Measurements from ENCODE around the gene COA6. TPM values are rescaled to one million over a fixed set of nuclear protein-coding genes. Genes with fewer than 3 reads are reported as not detected.

The COA6 gene
- total RNA-seq, 1 donor = 20.3 TPM

GRCh38 chr1:234369033-234369430 is 4.2 kb upstream of the COA6 start:
- Histone ChIP-seq H3K4me3 (ENCODE audit: insufficient read depth, low read length) (no peak overlapping the region), H3K4me2 (ENCODE audit: insufficient read depth, low read length) (no peak overlapping the region), H3K36me3 (ENCODE audit: insufficient read depth, low read length) (no peaks in the 10 kb centered on the region), H3K27ac (ENCODE audit: low read depth, low read length) (no peak overlapping the region), H3K4me1 (ENCODE audit: insufficient read depth, low read length) (peaks cover 11% of the 10 kb centered on the region), H4K20me1 (ENCODE audit: insufficient read depth, low read length) (no peaks in the 10 kb centered on the region), H3K79me2 (ENCODE audit: insufficient read depth, low read length) (peaks cover 10% of the 10 kb centered on the region), H3K9me3 (ENCODE audit: low read depth, low read length) (no peaks in the 10 kb centered on the region), H3K27me3 (ENCODE audit: insufficient read depth, low read length) (peaks cover 2% of the 10 kb centered on the region), H2AFZ (ENCODE audit: low read length) (no peak overlapping the region)
- TF ChIP-seq, protein P1, sequence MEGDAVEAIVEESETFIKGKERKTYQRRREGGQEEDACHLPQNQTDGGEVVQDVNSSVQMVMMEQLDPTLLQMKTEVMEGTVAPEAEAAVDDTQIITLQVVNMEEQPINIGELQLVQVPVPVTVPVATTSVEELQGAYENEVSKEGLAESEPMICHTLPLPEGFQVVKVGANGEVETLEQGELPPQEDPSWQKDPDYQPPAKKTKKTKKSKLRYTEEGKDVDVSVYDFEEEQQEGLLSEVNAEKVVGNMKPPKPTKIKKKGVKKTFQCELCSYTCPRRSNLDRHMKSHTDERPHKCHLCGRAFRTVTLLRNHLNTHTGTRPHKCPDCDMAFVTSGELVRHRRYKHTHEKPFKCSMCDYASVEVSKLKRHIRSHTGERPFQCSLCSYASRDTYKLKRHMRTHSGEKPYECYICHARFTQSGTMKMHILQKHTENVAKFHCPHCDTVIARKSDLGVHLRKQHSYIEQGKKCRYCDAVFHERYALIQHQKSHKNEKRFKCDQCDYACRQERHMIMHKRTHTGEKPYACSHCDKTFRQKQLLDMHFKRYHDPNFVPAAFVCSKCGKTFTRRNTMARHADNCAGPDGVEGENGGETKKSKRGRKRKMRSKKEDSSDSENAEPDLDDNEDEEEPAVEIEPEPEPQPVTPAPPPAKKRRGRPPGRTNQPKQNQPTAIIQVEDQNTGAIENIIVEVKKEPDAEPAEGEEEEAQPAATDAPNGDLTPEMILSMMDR (IDR thresholded peaks at IDR 0.05; ENCODE audit: extremely low read depth, low read depth, low read length) = no peak
- DNase-seq (ENCODE audit: insufficient read length, low spot score, missing footprints) = no peak

DNA sequence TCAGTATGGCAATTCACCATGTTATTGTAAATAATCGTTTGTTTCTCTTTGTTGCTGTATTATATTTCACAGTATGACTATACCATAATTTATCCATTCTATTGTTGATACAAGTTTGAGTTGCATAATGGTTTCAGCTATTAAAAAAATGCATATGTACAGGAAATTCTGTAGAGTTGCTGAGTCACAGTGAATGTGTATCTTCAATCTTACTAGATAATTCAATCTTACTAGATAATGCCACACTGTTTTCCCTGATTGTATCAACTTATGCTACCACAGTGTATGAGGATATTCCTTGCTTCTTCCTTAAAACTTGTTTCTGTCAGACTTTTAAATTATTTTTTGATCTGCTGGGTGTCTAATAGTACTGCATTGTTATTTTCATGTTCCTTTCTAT is 3.5 kb upstream of the COA6 start:
- no peaks in the 10 kb centered on the region for H3K9me3 ChIP-seq (ENCODE audit: low read depth, low read length)
- H3K36me3 ChIP-seq (ENCODE audit: insufficient read depth, low read length) = no peaks in the 10 kb centered on the region
- no peak overlapping the region for H2AFZ ChIP-seq (ENCODE audit: low read length)
- no peak for DNase-seq (ENCODE audit: insufficient read length, low spot score, missing footprints)
- peaks cover 18% of the 10 kb centered on the region for H3K4me1 ChIP-seq (ENCODE audit: insufficient read depth, low read length)
- H4K20me1 ChIP-seq (ENCODE audit: insufficient read depth, low read length) = no peaks in the 10 kb centered on the region
- no peaks in the 10 kb centered on the region for H3K27me3 ChIP-seq (ENCODE audit: insufficient read depth, low read length)
- H3K79me2 ChIP-seq (ENCODE audit: insufficient read depth, low read length) = peaks cover 17% of the 10 kb centered on the region
- peak overlapping the region; percentile 9 for H3K4me2 ChIP-seq (ENCODE audit: insufficient read depth, low read length)
- no peak overlapping the region for H3K4me3 ChIP-seq (ENCODE audit: insufficient read depth, low read length)
- H3K27ac ChIP-seq (ENCODE audit: low read depth, low read length) = no peak overlapping the region
- TF ChIP-seq, protein P1 (IDR thresholded peaks at IDR 0.05; ENCODE audit: extremely low read depth, low read depth, low read length) = no peak

DNA sequence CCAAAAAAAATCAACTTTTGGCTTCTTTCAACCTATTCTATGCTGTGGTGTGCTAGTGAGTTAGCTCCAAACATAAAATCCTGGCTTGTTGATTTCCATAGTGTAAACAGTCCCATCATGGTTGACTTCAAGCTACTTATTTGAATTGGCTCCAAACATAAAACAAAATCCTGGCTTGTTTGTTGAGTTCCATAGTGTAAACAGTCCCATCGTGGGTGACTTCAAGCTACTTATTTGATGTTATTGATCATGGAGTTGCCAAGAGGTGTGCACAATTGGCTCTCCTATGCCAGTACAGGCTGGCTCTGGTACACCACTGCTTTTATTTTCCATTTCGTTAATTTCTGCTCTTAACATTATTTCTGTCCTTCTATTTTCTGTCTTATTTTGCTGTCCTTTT is 1.8 kb upstream of the COA6 start:
- Histone ChIP-seq H3K4me1 (ENCODE audit: insufficient read depth, low read length) (peaks cover 19% of the 10 kb centered on the region), H3K27ac (ENCODE audit: low read depth, low read length) (no peak overlapping the region), H3K79me2 (ENCODE audit: insufficient read depth, low read length) (peaks cover 28% of the 10 kb centered on the region), H3K4me2 (ENCODE audit: insufficient read depth, low read length) (no peak overlapping the region), H3K36me3 (ENCODE audit: insufficient read depth, low read length) (peaks cover 12% of the 10 kb centered on the region), H2AFZ (ENCODE audit: low read length) (no peak overlapping the region), H3K27me3 (ENCODE audit: insufficient read depth, low read length) (no peaks in the 10 kb centered on the region), H3K9me3 (ENCODE audit: low read depth, low read length) (no peaks in the 10 kb centered on the region), H3K4me3 (ENCODE audit: insufficient read depth, low read length) (no peak overlapping the region), H4K20me1 (ENCODE audit: insufficient read depth, low read length) (no peaks in the 10 kb centered on the region)
- TF ChIP-seq, protein P1 (IDR thresholded peaks at IDR 0.05; ENCODE audit: extremely low read depth, low read depth, low read length) = no peak
- DNase-seq (ENCODE audit: insufficient read length, low spot score, missing footprints) = no peak

GRCh38 chr1:234372011-234372757 is 1.1 kb upstream of the COA6 start:
- Histone ChIP-seq H4K20me1 (ENCODE audit: insufficient read depth, low read length) (no peaks in the 10 kb centered on the region), H2AFZ (ENCODE audit: low read length) (no peak overlapping the region), H3K79me2 (ENCODE audit: insufficient read depth, low read length) (peaks cover 29% of the 10 kb centered on the region), H3K27me3 (ENCODE audit: insufficient read depth, low read length) (no peaks in the 10 kb centered on the region), H3K36me3 (ENCODE audit: insufficient read depth, low read length) (peaks cover 17% of the 10 kb centered on the region), H3K4me2 (ENCODE audit: insufficient read depth, low read length) (peak overlapping the region; percentile 96), H3K4me3 (ENCODE audit: insufficient read depth, low read length) (peak overlapping the region; percentile 96), H3K27ac (ENCODE audit: low read depth, low read length) (peak overlapping the region; percentile 98), H3K9me3 (ENCODE audit: low read depth, low read length) (no peaks in the 10 kb centered on the region), H3K4me1 (ENCODE audit: insufficient read depth, low read length) (peaks cover 19% of the 10 kb centered on the region)
- TF ChIP-seq, protein P1 (IDR thresholded peaks at IDR 0.05; ENCODE audit: extremely low read depth, low read depth, low read length) = no peak
- DNase-seq (ENCODE audit: insufficient read length, low spot score, missing footprints) = no peak
